GM10847 (cell line): Measurements from ENCODE around the gene TRMT5.

Source experiments
- POLR2A ChIP-seq: IDR thresholded peaks from 2 replicates; pipeline ENCODE4 v1.6.1; 2011; ENCODE audit not compliant: insufficient read length; ENCODE audit errors: extremely low read depth

Gene TRMT5

DNA sequence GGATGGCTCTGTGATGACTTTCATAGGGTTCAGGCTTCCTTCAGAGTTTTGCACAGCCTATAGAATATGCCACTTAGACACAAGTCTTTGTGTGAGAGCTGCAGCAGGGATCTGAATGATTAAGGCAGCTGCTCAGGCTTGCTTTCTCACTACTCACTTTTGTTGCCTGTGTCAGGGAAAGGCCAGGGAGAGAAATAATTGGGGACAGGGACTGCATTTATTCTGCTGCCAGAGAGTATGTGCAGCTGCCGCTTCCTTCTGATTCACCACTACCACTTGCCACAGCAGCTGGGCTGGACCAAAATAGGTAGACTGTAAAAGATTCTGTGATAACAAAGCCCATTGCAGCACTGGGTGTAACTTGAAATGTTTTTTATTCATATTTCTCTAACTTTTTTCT is 49.7 kb downstream of the TRMT5 start:
- no peak for TF ChIP-seq POLR2A

GRCh38 chr14:60926002-60926401 is 54.9 kb downstream of the TRMT5 start:
- no peak for TF ChIP-seq POLR2A

DNA sequence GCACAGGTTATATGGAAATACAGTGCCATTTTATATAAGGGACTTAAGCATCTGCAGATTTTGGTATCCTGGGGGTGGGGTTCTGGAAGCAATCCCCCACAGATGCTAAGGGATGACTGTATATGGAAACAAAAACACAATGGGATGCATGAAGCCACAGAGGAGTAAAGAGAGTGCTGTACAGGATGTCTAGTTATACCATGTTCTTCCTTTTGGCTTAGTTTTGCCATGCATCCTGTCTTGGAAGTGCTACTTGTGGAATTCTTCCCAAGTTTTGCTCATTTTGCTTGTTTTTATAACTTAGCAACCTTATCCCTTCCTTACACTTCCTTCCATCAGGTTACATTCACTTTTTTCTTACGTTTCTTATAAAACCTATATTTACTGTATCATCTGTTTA is 55.6 kb downstream of the TRMT5 start:
- no peak for TF ChIP-seq POLR2A

DNA sequence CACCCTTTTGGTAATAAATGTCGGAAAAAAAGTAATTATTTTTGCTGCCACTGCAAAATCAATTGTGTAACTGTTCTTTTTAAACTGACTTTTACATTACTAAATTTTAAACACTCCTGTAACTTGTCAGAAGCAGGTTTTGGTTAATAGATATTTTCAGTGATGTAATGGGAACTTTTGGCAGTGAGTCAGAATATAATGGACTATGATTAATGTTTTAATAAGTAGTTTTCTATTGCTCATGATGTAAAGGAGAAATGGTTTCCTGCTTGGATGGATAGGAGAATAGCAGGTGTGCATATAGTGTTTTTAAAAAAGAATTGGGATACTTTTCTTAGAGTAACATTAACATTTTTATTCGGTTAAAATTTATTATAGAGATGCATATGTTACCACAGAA is 58.8 kb downstream of the TRMT5 start:
- TF ChIP-seq POLR2A = no peak
